LHCN-M2 (cell line): ENCODE results near the gene CHRNA9. TPM values are rescaled to one million over a fixed set of nuclear protein-coding genes. Genes with fewer than 3 reads are reported as not detected.

Experiments
- DNase-seq: peaks from one replicate; pipeline ENCODE4 v3.0.0-alpha.2; 2012; ENCODE audit warnings: low read depth
- total RNA-seq: library from RNA; depleted of rRNA; stranded (reverse); fragments of >200 nt; gene quantifications from 2 replicates; pipeline ENCODE4 v1.2.3, GENCODE V29; 2014

Gene CHRNA9
- total RNA-seq, 1 experiment from 2014 or later: 0.29 TPM

DNA sequence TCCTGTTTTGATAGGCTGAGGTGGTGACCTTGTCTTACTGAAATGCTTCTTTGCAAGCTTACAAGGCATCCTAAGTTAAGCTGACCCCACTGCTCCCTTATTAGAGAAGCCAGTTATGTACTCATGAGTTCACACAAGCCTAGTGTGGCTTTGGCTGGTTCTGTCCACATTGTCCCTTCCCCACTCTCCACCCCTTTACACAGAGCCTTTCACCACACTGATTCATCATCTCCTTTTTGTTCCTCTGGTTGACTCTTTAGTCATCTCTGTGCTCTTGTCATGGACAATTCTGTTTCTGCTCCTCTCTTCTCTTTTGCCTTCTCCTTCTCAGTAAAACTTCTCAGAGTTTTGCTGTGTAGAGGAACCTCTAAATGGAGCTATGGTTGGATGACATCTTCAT lies 4.9 kb downstream of the CHRNA9 start:
- DNase-seq: peak; percentile 52

DNA sequence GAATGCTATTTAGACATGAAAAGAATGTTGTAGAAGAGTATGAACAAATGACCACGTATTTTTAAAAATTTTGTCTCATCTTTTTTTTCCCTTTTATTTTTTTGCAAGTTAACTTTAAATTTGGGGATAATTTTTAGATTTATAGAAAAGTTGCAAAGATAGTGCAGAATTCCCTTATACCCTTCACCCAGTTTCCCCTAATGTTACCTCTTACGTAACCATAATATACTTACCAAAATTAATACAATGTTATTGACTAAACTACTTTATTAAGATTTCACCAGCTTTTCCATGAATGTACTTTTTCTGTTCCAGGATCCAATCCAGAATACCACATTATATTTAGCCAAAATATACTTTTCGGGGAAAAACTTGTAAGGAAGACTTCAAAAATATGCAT lies 12.3 kb downstream of the CHRNA9 start:
- no peak for DNase-seq

DNA sequence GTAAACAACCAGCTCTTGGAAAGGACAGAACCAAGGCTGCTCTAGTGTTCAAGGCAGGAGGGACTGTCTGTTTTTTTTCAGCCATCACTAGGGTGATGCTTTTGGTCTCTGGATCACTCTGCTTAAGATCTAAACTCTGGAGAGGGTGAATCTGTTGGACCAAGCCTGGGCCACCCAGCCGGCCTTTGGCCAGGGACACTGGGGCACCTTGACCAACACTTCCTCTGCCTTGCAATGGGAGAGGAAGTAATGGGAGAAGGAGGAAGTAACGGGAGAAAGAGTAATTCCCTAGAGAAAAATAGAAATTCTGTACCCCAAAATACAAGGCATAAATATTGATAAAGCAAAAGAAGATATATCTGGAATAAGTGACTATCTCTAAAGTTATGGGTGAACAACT lies 12.9 kb downstream of the CHRNA9 start:
- DNase-seq: no peak

DNA sequence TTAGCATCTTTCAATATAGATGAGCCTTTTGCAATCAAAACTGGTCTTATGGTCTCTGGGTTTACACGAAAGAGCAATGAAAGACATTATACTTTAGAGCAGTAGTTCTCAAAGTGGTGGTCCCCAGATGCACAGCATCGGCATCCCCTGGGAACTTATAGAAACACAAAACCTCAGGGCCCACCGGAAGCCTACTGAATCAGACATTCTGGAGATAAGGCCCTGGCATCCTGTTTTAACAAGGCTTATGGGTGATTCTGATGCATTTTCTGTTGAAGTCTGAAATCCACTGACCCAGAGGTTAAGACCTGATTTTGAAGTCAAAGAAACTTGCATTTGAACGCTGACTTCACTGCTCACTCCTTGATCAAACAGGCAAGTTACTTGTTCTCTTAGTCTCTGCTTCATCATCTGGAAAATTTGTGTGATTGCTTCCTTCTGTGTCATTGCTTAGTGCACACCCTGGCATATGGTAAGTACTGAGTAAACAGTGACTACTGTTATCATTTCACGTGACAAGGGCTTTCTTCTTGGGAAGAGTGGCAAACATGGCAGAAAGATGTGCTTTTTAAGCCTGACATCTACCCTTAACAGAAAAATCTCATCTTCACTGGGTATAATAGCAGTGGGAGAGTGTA lies 14.5 kb downstream of the CHRNA9 start:
- no peak for DNase-seq

DNA sequence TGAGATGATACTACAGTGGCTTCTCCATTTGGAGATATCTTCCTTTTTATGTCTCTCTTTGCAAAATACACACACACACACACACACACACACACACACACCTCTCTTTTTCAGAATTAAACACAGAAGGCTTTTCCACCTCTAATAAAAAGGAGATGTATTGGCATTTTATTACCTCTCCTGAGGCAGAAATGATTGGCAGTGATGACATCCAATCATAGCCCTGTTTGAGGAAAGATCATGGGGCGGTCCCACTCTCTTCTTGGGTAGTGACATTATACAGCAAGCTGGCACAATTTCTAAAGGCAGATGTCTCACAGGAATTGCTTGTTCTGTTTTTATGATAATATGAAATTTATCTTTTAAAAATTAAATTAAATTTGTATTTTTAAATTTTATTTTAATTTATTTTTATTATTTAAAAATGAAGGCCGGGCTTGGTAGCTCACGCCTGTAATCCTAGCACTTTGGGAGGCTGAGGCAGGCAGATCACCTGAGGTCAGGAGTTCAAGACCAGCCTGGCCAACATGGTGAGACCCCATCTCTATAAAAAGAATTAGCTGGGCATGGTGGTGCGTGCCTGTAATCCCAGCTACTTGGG lies 15.6 kb downstream of the CHRNA9 start:
- DNase-seq: no peak

DNA sequence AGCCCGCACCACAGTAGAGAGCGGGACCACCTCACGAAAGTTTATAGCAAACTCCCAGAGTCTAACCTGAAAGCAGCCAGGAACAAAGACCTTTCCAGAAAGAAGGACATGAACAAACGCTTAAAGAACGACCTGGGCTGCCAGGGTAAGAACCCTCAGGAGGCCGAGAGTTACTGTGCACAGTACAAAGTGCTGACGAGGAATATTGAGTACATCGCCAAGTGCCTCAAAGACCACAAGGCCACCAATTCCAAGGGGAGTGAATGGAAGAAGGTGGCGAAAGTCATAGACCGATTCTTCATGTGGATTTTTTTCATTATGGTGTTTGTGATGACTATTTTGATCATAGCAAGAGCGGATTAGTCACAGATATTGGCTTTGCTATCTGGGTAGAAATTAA lies 19.0 kb downstream of the CHRNA9 start:
- DNase-seq: no peak

DNA sequence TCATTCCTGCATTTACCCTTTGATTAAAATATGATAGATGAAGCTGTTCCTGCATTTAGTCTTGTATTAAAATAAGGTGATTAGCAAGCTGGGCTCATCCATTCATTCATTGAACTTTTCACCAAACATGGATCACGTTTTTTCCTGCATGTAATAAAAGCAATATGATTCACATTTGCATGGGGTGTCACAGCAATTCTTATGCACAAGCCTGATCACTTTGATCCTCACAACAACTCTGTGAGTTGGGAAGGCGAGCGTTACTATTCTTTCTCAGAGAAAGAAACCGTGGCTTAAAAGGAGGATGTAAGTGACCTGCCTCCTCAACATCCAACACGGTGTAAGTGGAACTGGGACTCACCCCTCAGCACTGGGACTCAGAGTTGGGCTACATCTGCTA lies 20.0 kb downstream of the CHRNA9 start:
- DNase-seq: no peak

DNA sequence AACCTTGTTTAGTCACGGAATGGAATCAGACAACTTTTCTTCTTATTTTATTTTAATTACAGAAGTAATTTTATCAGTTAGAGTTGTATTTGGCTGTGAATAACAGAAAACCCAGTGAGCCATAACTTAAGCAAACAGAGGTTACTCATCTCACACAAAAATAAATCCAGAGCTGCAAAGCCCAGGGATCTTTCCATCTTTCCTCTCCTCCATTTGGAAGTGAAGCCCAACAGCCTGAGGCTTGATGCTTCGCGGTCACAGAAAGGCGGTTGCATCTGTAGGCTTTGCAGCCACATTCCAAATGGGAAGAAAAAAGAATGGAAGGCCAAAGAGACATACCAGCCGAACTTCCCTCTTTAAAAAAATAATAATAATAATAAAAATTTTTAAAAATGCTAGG lies 22.6 kb downstream of the CHRNA9 start:
- no peak for DNase-seq

DNA sequence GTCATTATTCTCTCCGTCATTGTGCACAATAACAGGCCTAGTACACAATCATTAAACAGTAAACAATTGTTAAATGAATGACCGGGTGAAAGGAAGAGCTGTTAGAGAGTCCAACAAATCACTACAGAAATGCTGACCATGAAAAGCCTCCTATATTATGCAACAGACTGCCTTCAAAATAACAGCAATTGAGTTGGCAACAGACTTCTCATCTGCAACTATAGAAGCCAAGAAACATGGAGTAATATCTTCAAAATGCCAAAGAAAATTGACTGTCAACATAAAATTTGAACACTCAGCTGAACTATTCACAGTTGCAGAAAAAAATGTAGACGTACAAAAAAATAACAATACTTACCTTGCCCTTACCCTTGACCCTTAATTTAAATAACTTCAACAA lies 26.2 kb downstream of the CHRNA9 start:
- DNase-seq: no peak

DNA sequence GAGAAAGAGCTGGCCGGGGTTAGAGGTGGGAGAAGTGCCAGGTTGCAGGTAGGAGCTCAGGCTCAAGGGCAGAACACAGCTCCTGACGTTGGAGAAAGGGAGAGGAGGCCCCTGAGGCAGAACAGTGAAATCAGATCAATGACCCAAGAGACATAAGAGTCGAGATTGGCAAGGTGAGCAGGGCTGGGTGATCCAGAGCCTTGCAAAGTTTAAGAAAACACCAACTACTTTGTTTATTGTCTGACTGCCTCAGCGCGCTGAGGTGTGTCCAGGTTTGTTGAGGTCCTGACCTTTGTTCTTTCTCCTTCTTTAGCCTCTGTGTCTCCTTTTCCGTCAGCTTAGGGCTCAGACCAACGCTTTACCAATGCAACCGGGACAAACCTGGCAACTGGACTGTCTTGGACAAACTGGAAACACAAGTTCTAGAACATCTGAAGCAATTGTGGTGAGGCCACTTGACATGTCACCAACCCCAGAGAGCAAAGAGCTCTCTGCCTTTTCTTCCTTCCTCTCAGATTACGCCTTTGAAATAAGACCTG lies 28.3 kb downstream of the CHRNA9 start:
- DNase-seq: no peak

DNA sequence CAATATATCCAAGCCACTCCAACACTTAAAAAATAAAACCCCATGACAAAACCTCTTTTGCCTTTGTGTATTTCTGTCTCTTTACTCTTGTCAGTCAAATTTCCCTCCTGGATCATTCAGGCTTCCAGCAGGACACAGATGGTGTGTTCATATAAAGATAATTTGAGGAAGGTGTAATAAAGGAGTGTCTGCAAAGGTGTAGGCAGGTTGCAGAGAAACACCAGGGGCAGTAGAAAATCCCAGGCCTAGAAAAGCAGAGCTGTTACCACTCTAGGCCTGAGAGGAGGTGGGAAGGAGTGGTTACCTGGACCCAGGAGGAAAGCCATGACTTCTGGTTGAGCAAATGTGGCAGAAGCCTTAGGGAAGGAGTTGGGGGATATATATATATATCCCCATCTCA lies 28.8 kb downstream of the CHRNA9 start:
- DNase-seq: no peak

DNA sequence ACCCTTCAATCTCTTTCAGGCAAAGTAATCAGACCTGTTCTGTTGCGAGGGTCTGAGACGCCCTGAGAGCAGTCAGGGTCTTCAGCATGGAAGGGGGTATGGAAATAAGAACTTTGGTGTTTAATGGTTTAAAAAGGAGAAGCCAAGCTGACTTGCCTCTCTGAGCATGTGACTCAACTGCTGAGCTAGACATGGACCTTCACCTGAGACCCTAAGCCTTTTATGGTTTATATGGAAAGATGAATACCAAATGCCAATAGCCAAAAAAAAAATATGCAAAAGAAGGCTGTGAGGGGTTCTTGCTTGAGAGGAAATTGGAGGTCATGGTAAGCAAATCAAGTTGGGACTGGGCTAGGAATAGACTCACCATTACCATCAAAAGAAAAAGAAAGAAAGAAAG lies 30.6 kb downstream of the CHRNA9 start:
- DNase-seq: no peak

DNA sequence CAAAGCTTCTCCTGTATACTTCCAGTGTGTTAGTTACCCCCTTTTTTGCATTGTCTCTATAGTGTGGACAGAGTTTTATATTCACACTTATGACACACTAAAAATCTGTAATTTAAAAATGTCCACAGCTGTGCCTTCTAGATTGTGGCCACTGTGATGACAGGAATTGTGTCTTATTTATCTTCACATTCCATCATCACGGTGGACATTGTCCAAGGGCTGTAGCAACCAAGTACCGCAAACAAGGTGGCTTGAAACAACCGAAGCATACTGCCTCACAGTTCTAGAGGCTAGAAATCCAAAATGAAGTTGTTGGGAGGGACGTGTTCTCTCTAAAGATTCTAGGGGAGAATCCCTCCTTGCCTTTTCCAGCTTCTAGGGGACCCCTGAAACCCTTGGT lies 32.3 kb downstream of the CHRNA9 start:
- no peak for DNase-seq

DNA sequence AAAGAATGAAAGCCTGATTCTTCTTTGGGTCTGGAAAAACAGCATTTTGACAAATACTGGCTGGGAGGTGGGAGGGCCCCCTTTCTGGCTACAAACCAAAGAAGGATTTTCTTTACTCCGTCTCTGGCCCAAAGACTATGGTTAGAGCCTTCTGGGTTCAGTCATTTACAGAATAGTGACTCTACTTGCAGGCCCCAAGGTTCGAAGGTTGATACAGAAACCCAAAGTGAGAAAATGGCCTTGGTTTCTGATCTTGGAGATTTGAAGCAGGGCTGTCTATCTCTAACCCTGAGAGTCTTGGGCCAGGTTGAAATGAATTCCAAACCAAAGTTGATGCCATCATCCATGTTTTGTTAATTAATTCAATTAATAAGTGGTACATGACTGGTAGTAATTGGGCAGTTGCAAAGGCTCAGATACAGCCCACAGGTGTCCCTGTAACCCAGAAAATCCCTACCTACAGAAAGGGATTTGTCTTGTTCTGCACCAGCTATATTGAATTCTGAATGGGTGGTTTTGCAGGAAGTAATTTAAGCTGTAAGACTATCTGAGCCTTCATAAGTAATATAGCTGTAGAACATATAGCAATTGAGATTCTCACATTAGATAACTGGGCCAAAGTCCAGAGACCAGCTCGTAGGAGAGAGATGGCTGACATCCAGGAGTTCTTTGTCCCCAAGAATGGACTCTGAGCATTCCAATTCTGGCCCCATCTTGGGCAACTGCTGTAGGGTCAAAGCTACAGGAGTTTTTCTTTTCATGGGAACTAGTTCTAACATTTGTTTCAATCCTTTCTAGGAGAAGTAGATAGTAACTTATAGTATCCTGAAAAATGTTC lies 34.5 kb downstream of the CHRNA9 start:
- no peak for DNase-seq

DNA sequence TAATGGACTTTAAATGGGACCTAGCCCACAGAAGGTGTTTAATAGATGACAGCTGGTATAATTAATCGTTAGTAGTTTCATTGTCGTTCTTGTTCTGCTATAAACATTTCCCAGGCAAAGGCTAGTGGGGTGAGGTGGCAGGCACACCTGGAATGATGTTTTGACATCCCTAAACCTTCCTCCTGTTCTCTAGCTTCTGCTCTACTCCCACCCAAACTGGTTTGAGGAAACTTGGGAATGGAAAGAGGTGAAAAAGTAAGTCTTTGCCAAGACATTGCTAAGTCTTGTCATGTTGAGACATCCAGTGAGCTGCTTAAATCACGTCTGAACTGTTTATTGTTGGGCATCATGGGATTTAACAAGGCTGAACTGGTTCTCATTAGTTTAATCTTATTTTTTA lies 37.5 kb downstream of the CHRNA9 start:
- no peak for DNase-seq

DNA sequence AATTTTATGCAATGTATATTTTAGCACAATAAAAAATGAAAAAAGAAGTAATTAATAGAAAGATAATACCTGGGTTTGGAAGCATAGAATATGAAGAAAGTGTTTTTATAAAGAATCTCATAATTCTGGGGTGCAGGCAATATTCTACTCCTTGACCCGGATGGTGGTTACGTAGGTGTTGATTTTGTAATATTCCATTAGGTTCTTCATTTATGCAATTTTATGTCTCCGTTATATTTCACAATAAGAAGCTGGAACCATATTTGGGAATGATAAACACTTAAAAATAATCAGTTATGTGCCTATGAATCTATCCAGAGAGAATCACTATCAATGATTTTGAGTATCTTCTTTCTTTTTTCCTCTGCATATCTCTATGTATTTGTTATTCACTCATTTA lies 38.5 kb downstream of the CHRNA9 start:
- no peak for DNase-seq

DNA sequence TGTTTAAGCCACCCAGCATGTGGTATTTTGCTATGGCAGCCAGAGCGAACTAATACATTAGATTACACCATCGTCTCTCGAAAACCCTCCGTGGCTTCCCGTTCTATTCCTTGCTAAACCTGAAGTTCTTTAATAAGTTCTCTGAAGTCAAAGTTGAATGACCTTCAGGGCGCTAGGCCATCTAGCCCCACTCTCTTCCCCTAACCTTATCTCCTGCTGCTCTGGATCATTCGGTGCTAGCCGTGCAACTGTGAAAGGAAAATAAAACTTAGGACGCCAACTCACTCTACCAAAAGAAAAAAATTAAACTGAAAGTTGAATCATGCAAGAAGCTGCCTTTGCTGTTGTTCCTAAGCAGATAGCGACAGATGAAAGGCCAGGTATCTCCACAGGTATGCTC lies 40.0 kb downstream of the CHRNA9 start:
- DNase-seq: no peak

DNA sequence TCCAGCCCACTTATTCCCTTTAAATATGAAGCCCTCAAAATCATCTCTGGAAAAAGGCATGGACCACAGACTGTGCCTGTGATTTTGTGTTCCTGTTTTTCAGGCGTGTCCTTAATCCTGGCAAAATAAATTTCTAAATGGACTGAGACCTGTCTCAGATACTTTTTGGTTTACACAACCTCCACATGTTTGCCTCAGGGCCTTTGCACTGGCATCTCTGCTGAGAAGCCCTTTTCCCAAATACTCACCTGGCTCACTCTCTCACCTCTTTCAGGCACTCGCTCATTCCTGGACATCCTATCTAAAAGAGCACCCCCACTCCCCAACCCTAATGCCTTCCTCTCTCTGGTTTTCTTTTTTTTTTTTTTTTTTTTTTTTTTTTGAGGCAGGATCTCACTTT lies 40.5 kb downstream of the CHRNA9 start:
- no peak for DNase-seq

DNA sequence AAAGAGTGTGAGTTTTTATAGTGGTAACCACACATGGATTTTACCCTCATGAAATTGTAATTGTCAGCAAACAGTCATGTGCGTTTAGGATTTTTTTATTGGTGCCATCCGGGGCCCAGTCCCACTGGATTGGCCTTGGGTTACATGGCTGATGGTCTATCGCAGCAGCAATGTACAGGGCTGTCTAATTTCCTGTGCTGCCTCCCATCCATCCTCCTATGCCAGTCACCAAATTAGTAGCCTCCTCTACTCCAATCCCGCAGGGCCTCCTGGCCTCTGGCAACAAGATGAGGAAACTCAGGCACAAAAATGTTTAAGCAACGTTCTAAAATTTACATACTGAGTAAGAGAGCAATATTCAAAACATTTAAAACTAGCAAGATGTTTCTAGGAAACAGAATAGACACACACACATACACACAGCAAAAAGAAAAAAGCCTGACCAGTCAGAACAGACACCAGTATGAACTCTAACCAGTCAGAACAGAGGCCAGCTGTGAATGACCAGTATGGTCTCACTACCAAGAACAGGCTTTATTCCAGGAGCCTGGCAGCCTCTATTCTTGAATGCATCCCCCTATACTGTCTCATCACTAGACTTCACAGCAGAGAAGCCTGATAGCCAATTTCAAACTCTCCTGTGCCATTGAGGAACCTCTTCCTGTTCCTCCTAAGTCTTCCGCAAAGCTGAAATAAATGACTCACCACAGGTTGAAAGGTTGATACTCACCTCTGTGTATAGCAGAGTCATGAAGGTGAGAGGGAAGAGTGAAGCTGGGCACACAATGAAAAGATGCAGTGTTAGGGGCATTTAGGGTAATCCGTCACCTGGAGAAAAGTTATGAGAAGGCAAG lies 42.6 kb downstream of the CHRNA9 start:
- peak; percentile 12 for DNase-seq

DNA sequence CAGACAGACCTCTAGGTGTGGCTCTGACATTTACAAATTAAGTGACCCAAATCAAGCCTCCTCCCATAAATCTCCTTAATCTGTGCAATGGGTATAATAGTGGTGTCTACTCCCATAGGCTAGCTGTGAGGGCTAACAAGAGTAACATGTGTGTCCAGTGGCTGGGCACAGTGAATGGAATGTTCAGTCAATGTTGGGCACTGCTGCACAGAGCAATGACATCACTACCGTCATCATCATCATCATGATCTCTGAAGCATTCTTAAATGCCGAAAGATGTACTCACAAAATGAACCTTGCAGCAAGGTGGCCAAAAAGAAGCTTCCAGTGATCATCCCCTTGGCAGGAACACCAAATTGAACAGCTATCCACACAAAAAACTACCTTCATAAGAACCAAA lies 43.5 kb downstream of the CHRNA9 start:
- no peak for DNase-seq

DNA sequence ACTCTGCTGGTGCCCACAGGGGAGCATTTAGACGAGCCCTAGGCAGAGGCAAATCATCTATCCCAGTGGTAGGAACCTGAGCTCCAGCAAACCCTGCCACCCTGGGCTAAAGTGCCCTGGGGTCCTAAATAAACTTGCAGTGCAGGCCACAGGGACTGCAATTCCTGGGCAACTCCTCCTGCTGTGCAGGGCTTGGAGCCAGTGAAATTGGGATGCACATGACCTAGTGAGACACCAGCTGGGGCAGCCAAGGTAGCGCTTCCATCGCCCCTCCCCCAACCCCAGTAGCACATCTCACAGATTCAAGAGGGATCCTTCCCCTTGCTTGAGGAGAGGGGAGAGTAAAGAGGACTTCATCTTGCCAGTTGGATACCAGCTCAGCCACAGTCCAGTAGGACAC lies 44.1 kb downstream of the CHRNA9 start:
- no peak for DNase-seq

DNA sequence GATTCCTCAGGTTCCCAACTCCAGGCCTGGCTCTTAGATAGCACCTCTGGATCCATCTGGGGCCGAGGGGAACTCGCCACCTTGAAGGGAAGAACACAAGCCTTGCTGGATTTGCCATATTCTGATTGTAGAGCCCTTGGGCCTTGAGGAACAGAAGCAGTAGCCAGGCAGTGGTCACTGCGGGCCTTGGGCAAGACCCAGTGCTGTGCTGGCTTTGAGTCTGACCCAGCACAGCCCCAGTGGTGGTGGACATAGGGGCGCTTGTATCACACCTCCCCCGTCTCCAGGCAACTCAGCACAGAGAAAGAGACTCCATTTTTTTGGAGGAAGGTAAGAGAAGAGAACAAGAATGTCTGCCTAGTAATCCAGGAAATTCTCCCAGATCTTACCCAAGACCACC lies 45.5 kb downstream of the CHRNA9 start:
- no peak for DNase-seq
